Measurements from ENCODE around the gene CFD.
"Not testable (repeated sequence)": the region's sequence is repeated elsewhere in the genome, so short reads cannot be mapped to it uniquely, and the experiment has no call there.

CFD gene

GRCh38 chr19:888581-889385, 29.3 kb downstream of the CFD start:
- no peak for DNase-seq (ENCODE audit: low read depth in 2 of 2)

GRCh38 chr19:889662-890295, 30.3 kb downstream of the CFD start:
- no peak for DNase-seq (ENCODE audit: low read depth in 2 of 2)

GRCh38 chr19:890831-891230, 31.4 kb downstream of the CFD start:
- DNase-seq (ENCODE audit: low read depth in 2 of 2) = no peak

GRCh38 chr19:891421-892200, 32.1 kb downstream of the CFD start:
- DNase-seq (ENCODE audit: low read depth in 2 of 2) = not testable (repeated sequence)

GRCh38 chr19:892243-892893, 32.9 kb downstream of the CFD start:
- DNase-seq (ENCODE audit: low read depth in 2 of 2) = no peak

GRCh38 chr19:892894-893689, 33.6 kb downstream of the CFD start, which contains the start of the genes MED16 and RNU6-9:
Gene MED16, minus strand, starts transcription at chr19:893187. Its CDS starts 2,056 bp downstream, at chr19:891131.
Gene RNU6-9, plus strand, starts transcription at chr19:893484.
- peak; percentile 74 to 83 for DNase-seq (ENCODE audit: low read depth in 2 of 2)

GRCh38 chr19:896434-896833, 37.0 kb downstream of the CFD start:
- DNase-seq (ENCODE audit: low read depth in 2 of 2) = no peak

GRCh38 chr19:896999-897398, 37.5 kb downstream of the CFD start:
- no peak for DNase-seq (ENCODE audit: low read depth in 2 of 2)

GRCh38 chr19:897442-898039, 38.1 kb downstream of the CFD start:
- DNase-seq (ENCODE audit: low read depth in 2 of 2) = no peak

GRCh38 chr19:898663-899062, 39.2 kb downstream of the CFD start:
- no peak for DNase-seq (ENCODE audit: low read depth in 2 of 2)

GRCh38 chr19:899336-900042, 40.0 kb downstream of the CFD start:
- no peak for DNase-seq (ENCODE audit: low read depth in 2 of 2)

GRCh38 chr19:900043-900301, 40.5 kb downstream of the CFD start:
- no peak for DNase-seq (ENCODE audit: low read depth in 2 of 2)

GRCh38 chr19:900302-901111, 41.0 kb downstream of the CFD start:
- no peak for DNase-seq (ENCODE audit: low read depth in 2 of 2)

GRCh38 chr19:901216-902092, 42.0 kb downstream of the CFD start:
- DNase-seq (ENCODE audit: low read depth in 2 of 2) = no peak

- DNase-seq (ENCODE audit: low read depth in 2 of 2) = no peak
Observed at GRCh38 chr19:902093-902370, 42.6 kb downstream of the CFD start.

GRCh38 chr19:902446-903226, 43.2 kb downstream of the CFD start:
- no peak for DNase-seq (ENCODE audit: low read depth in 2 of 2)

GRCh38 chr19:903266-903797, 43.9 kb downstream of the CFD start:
- no peak for DNase-seq (ENCODE audit: low read depth in 2 of 2)

GRCh38 chr19:904545-904944, 45.1 kb downstream of the CFD start:
- no peak for DNase-seq (ENCODE audit: low read depth in 2 of 2)

Measured in activated CD8-positive, alpha-beta memory T cell treated with anti-CD3 and anti-CD28 coated beads for 4 hours (primary cell).